K562 (cell line): ENCODE data around the gene UBA3. TPM values are rescaled to one million over a fixed set of nuclear protein-coding genes. Genes with fewer than 3 reads are reported as not detected.

Experiments used
- ATAC-seq: fragments of 200-7000 bp; cut with Tn5 transposase; 3 replicates; pipeline ENCODE4 v1.9.1; 2020; ENCODE audit warnings: moderate library complexity
- BruUV-seq: library from RNA; stranded (reverse); fragments of 400-500 nt; replicated peaks from 2 replicates; lab custom pipeline; 2021; lab: Mats Ljungman, UMichigan
- CTCF ChIA-PET: fragments of 300-600 bp; formaldehyde crosslinking; extraction: SDS; loops from one replicate; lab custom pipeline; 2021; ENCODE audit warnings: low intra/inter-chr PET ratio; lab: Yijun Ruan, JAX
- POLR2A ChIA-PET: fragments of 300-600, 350-650 bp; sonication (Branson Sonifier 250); formaldehyde crosslinking; extraction: SDS; loops from one replicate; lab custom pipeline; 2021; ENCODE audit warnings: antibody characterized with exemption, inconsistent platforms; lab: Yijun Ruan, JAX
- DNase-seq, 4 experiments: peaks; one replicate each; pipeline versions ENCODE4 v3.0.0 to v3.0.0-alpha.2; 2011 to 2018; ENCODE audit warnings: low spot score in 3 of 4, mixed read lengths in 3 of 4; ENCODE audit errors: extremely low read depth in 1 of 4
- FAIRE-seq: peaks from 2 replicates; lab custom pipeline; 2011; peaks lifted over from hg19 to GRCh38; lab: Jason Lieb, UNC
- H2AFZ ChIP-seq: 2 replicates; pipeline ENCODE4 v1.6.0; 2011; ENCODE audit warnings: low read depth, low read length, control low read depth, inconsistent platforms
- H3K27ac ChIP-seq: fragments of 200-600 bp; 3 replicates; pipeline ENCODE4 v1.8.0; 2011; ENCODE audit warnings: low read depth, mild to moderate bottlenecking, control low read depth, inconsistent platforms, low read length, moderate library complexity, mixed read lengths; ENCODE audit errors: extremely low read depth
- H3K27me3 ChIP-seq, 2 experiments: fragments of 300-600 bp in 1 of 2; 2 replicates in 1 of 2; 3 replicates in 1 of 2; pipeline versions ENCODE4 v1.6.0 to v1.8.0; 2011; ENCODE audit warnings: inconsistent platforms in 2 of 2, low read length in 2 of 2, mild to moderate bottlenecking in 1 of 2, mixed read lengths in 1 of 2, moderate library complexity in 1 of 2; ENCODE audit not compliant: control insufficient read depth in 2 of 2, insufficient read depth in 2 of 2
- H3K36me3 ChIP-seq: fragments of 300-600 bp; 3 replicates; pipeline ENCODE4 v1.8.0; 2011; ENCODE audit warnings: mild to moderate bottlenecking, low read length, inconsistent platforms; ENCODE audit not compliant: control insufficient read depth, insufficient read depth
- H3K4me1 ChIP-seq, 2 experiments: fragments of 200-600 bp in 1 of 2; replicated peaks in 1 of 2; 2 replicates in 1 of 2; 3 replicates in 1 of 2; pipeline versions ENCODE4 v1.5.1 to v1.8.0; 2011; ENCODE audit warnings: inconsistent platforms in 2 of 2, low read length in 2 of 2, mild to moderate bottlenecking in 1 of 2, mixed read lengths in 1 of 2, moderate library complexity in 1 of 2; ENCODE audit not compliant: control insufficient read depth in 2 of 2, insufficient read depth in 2 of 2
- H3K4me2 ChIP-seq: 2 replicates; pipeline ENCODE4 v1.6.1; 2011; ENCODE audit warnings: low read length, control low read depth, inconsistent platforms, mixed read lengths; ENCODE audit not compliant: insufficient read depth
- H3K4me3 ChIP-seq: fragments of 200-600 bp; sonication (generic), shearing (Covaris generic); 2 replicates; pipeline ENCODE4 v1.5.1; 2016; ENCODE audit warnings: control low read depth, inconsistent platforms
- H3K79me2 ChIP-seq: fragments of 200-600 bp; 3 replicates; pipeline ENCODE4 v1.8.0; 2011; ENCODE audit warnings: low read length, inconsistent platforms; ENCODE audit not compliant: control insufficient read depth, insufficient read depth
- H3K9ac ChIP-seq, 2 experiments: 2 replicates each; pipeline versions ENCODE4 v1.6.0 to v1.6.1; 2011; ENCODE audit warnings: low read depth in 2 of 2, low read length in 2 of 2, control low read depth in 1 of 2, inconsistent platforms in 1 of 2, mild to moderate bottlenecking in 1 of 2, mixed read lengths in 1 of 2; ENCODE audit not compliant: insufficient read depth in 1 of 2
- H3K9me1 ChIP-seq: one replicate; pipeline ENCODE4 v1.6.0; 2011; ENCODE audit warnings: inconsistent platforms, mild to moderate bottlenecking, low read length, moderate library complexity; ENCODE audit not compliant: control insufficient read depth, insufficient read depth
- H3K9me3 ChIP-seq: replicated peaks from 2 replicates; pipeline ENCODE4 v1.5.1; 2011; ENCODE audit warnings: low read depth, low read length, inconsistent platforms; ENCODE audit not compliant: control insufficient read depth, insufficient read depth
- H4K20me1 ChIP-seq: replicated peaks from 2 replicates; pipeline ENCODE4 v1.6.1; 2011; ENCODE audit warnings: low read length, inconsistent platforms, mixed read lengths; ENCODE audit not compliant: control insufficient read depth, insufficient read depth
- KLF6 ChIP-seq: fragments of 250-450 bp; sonication (Bioruptor Pico); IDR thresholded peaks from 2 replicates; pipeline ENCODE4 v1.4.0; 2020; ENCODE audit warnings: mild to moderate bottlenecking, moderate library complexity, borderline replicate concordance
- ZFPM2 ChIP-seq: fragments of 250-450 bp; sonication (Bioruptor Pico); IDR thresholded peaks from 2 replicates; pipeline ENCODE4 v1.5.1; 2022; ENCODE audit warnings: mild to moderate bottlenecking
- ZZZ3 ChIP-seq: fragments of 450-650 bp; IDR thresholded peaks from 2 replicates; pipeline ENCODE4 v1.6.1; 2016; ENCODE audit warnings: antibody characterized with exemption, mild to moderate bottlenecking, moderate library complexity
- WGBS: fragments of 100-300 bp; shearing (Covaris generic); methylation state at CpG from one replicate; pipeline ENCODE4 v1.1.6; 2016; ENCODE audit warnings: low coverage, mixed read lengths; ENCODE audit not compliant: insufficient coverage; ENCODE audit errors: missing lambda C conversion rate; 5-methylcytosine and 5-hydroxymethylcytosine counted together
- in situ Hi-C: fragments of 300-500 bp; cut with MboI; formaldehyde crosslinking; loops from 4 replicates; pipeline ENCODE4 v1.15.0; 2018; ENCODE audit warnings: inconsistent platforms, mixed read lengths
- intact Hi-C: fragments of 100-400 bp; cut with micrococcal nuclease; formaldehyde crosslinking; loops from 2 replicates; pipeline ENCODE4 v1.14.2; 2022
- polyA plus RNA-seq, 8 experiments: library from polyadenylated mRNA; depleted of rRNA in 4 of 8; stranded (reverse) in 5 of 8; unstranded in 3 of 8; fragments of >200 nt; fragmentation: Nextera tagmentation in 2 of 8; fragmentation: Illumina TruSeq in 1 of 8; extraction: Ambion mirVana in 2 of 8; extraction: Trizol in 1 of 8; gene quantifications; 2 replicates each; pipeline versions ENCODE4 v1.2.1 to v1.2.3, GENCODE V29; 2011 to 2014; ENCODE audit warnings: inconsistent platforms in 1 of 8, missing spikeins in 1 of 8
- total RNA-seq, 7 experiments: library from RNA; depleted of rRNA in 6 of 7; stranded (reverse); fragments of >200 nt in 6 of 7; fragmentation: Illumina TruSeq in 2 of 7; extraction: Trizol in 2 of 7; gene quantifications; 2 replicates each; pipeline versions ENCODE4 v1.2.1 to v1.2.3, GENCODE V29; 2011 to 2021; ENCODE audit warnings: low replicate concordance in 1 of 7
- TF ChIP-seq, protein P1 (sequence below): fragments of 250-450 bp; sonication (Bioruptor Pico); IDR thresholded peaks from 2 replicates; pipeline ENCODE4 v1.4.0; 2020
- TF ChIP-seq, protein P2 (sequence below): sonication (generic); formaldehyde crosslinking; IDR thresholded peaks from 2 replicates; pipeline ENCODE4 v1.8.0; 2022; ENCODE audit warnings: mild to moderate bottlenecking, missing genetic modification reagents
- TF ChIP-seq, protein P3 (sequence below): sonication (generic); formaldehyde crosslinking; IDR thresholded peaks from 2 replicates; pipeline ENCODE4 v1.8.1; 2023; ENCODE audit warnings: mild to moderate bottlenecking, missing genetic modification reagents

UBA3 gene
- total and polyA plus RNA-seq, 9 of the 15 experiments (the other 6 are each of a cell fraction or from before 2014, with no cell fraction given), result 23.2 to 80.0 (median 38.6) TPM

GRCh38 chr3:69121950-69122349, 41.8 kb upstream of the UBA3 start:
- Histone ChIP-seq H2AFZ (no peak overlapping the region), H3K4me2 (no peak overlapping the region), H3K27me3 (no peaks in the 10 kb centered on the region; a peak in 1 of 5 replicates), H3K4me1 (no peaks in the 10 kb centered on the region; a peak in 1 of 5 replicates), H3K9me3 (no peaks in the 10 kb centered on the region), H4K20me1 (no peaks in the 10 kb centered on the region), H3K9ac (no peak overlapping the region), H3K4me3 (no peak overlapping the region), H3K36me3 (no peaks in the 10 kb centered on the region), H3K9me1 (no peaks in the 10 kb centered on the region), H3K79me2 (no peaks in the 10 kb centered on the region), H3K27ac (no peak overlapping the region)
- BruUV-seq, result no TSS peak
- TF ChIP-seq KLF6 (CRISPR knock-in tag) (no peak), ZZZ3 (no peak), ZFPM2 (CRISPR knock-in tag) (no peak)
- TF ChIP-seq, protein P1, sequence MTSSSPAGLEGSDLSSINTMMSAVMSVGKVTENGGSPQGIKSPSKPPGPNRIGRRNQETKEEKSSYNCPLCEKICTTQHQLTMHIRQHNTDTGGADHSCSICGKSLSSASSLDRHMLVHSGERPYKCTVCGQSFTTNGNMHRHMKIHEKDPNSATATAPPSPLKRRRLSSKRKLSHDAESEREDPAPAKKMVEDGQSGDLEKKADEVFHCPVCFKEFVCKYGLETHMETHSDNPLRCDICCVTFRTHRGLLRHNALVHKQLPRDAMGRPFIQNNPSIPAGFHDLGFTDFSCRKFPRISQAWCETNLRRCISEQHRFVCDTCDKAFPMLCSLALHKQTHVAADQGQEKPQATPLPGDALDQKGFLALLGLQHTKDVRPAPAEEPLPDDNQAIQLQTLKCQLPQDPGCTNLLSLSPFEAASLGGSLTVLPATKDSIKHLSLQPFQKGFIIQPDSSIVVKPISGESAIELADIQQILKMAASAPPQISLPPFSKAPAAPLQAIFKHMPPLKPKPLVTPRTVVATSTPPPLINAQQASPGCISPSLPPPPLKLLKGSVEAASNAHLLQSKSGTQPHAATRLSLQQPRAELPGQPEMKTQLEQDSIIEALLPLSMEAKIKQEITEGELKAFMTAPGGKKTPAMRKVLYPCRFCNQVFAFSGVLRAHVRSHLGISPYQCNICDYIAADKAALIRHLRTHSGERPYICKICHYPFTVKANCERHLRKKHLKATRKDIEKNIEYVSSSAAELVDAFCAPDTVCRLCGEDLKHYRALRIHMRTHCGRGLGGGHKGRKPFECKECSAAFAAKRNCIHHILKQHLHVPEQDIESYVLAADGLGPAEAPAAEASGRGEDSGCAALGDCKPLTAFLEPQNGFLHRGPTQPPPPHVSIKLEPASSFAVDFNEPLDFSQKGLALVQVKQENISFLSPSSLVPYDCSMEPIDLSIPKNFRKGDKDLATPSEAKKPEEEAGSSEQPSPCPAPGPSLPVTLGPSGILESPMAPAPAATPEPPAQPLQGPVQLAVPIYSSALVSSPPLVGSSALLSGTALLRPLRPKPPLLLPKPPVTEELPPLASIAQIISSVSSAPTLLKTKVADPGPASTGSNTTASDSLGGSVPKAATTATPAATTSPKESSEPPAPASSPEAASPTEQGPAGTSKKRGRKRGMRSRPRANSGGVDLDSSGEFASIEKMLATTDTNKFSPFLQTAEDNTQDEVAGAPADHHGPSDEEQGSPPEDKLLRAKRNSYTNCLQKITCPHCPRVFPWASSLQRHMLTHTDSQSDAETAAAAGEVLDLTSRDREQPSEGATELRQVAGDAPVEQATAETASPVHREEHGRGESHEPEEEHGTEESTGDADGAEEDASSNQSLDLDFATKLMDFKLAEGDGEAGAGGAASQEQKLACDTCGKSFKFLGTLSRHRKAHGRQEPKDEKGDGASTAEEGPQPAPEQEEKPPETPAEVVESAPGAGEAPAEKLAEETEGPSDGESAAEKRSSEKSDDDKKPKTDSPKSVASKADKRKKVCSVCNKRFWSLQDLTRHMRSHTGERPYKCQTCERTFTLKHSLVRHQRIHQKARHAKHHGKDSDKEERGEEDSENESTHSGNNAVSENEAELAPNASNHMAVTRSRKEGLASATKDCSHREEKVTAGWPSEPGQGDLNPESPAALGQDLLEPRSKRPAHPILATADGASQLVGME (CRISPR knock-in tag), result no peak
- TF ChIP-seq, protein P2, sequence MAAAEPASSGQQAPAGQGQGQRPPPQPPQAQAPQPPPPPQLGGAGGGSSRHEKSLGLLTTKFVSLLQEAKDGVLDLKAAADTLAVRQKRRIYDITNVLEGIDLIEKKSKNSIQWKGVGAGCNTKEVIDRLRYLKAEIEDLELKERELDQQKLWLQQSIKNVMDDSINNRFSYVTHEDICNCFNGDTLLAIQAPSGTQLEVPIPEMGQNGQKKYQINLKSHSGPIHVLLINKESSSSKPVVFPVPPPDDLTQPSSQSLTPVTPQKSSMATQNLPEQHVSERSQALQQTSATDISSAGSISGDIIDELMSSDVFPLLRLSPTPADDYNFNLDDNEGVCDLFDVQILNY (CRISPR knock-in tag), result no peak
- TF ChIP-seq, protein P3, sequence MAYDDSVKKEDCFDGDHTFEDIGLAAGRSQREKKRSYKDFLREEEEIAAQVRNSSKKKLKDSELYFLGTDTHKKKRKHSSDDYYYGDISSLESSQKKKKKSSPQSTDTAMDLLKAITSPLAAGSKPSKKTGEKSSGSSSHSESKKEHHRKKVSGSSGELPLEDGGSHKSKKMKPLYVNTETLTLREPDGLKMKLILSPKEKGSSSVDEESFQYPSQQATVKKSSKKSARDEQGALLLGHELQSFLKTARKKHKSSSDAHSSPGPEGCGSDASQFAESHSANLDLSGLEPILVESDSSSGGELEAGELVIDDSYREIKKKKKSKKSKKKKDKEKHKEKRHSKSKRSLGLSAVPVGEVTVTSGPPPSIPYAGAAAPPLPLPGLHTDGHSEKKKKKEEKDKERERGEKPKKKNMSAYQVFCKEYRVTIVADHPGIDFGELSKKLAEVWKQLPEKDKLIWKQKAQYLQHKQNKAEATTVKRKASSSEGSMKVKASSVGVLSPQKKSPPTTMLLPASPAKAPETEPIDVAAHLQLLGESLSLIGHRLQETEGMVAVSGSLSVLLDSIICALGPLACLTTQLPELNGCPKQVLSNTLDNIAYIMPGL (CRISPR knock-in tag), result no peak
- POLR2A ChIA-PET, result no interaction called here
- intact Hi-C loops, result loop anchor here (1.0 to 2.0 kb wide), 2 partner anchors 39 to 185 kb away; no protein-coding TSS in a partner anchor
- 7% methylated on average over 8 of the region's 8 CpGs for WGBS
- in situ Hi-C loops, result no loop called here
- FAIRE-seq (no peak), DNase-seq (no peak), ATAC-seq (no peak)
- CTCF ChIA-PET, result no interaction called here
